CD14-positive monocyte (primary cell): ENCODE results near the gene TXNDC11. TPM values are rescaled to one million over a fixed set of nuclear protein-coding genes. Genes with fewer than 3 reads are reported as not detected.

ENCODE experiments used
- DNase-seq, 3 donors: peaks; one replicate each; pipeline ENCODE4 v3.0.0-alpha.2; 2011 to 2022
- H2AFZ ChIP-seq: 2 replicates; pipeline ENCODE4 v1.6.0; 2012; ENCODE audit warnings: mild to moderate bottlenecking, low read depth, low read length, inconsistent platforms; ENCODE audit not compliant: insufficient read depth, poor library complexity, severe bottlenecking
- H3K27ac ChIP-seq, 2 donors: 1 replicate in 1 of 2; 2 replicates in 1 of 2; pipeline ENCODE4 v1.5.1; 2012 to 2013; ENCODE audit warnings: low read length in 2 of 2, control low read depth in 1 of 2, inconsistent platforms in 1 of 2, low read depth in 1 of 2, mild to moderate bottlenecking in 1 of 2
- H3K27me3 ChIP-seq, 2 donors: one replicate each; pipeline versions ENCODE4 v1.6.0 to v1.6.1; 2011 to 2013; ENCODE audit warnings: low read length in 2 of 2; ENCODE audit not compliant: control insufficient read depth in 2 of 2, insufficient read depth in 2 of 2
- H3K36me3 ChIP-seq, 2 donors: replicated peaks in 1 of 2; 1 replicate in 1 of 2; 2 replicates in 1 of 2; pipeline versions ENCODE4 v1.5.1 to v1.6.1; 2012 to 2013; ENCODE audit warnings: low read length in 2 of 2, control low read depth in 1 of 2, inconsistent platforms in 1 of 2, mild to moderate bottlenecking in 1 of 2; ENCODE audit not compliant: insufficient read depth in 2 of 2, control insufficient read depth in 1 of 2
- H3K4me1 ChIP-seq, 2 donors: 1 replicate in 1 of 2; 2 replicates in 1 of 2; pipeline versions ENCODE4 v1.5.1 to v1.6.1; 2012 to 2013; ENCODE audit warnings: low read length in 2 of 2, control low read depth in 1 of 2, inconsistent platforms in 1 of 2, mild to moderate bottlenecking in 1 of 2, moderate library complexity in 1 of 2; ENCODE audit not compliant: insufficient read depth in 2 of 2, control insufficient read depth in 1 of 2
- H3K4me2 ChIP-seq: replicated peaks from 2 replicates; pipeline ENCODE3; 2012; ENCODE audit warnings: low read length, moderate library complexity, mild to moderate bottlenecking; ENCODE audit not compliant: poor library complexity, severe bottlenecking; ENCODE audit errors: extremely low read depth
- H3K4me3 ChIP-seq, 3 experiments: fragments of 200-600 bp in 1 of 3; sonication (generic) in 1 of 3; replicated peaks in 1 of 3; 1 replicate in 2 of 3; 2 replicates in 1 of 3; pipeline ENCODE4 v1.5.1; 2011 to 2013; ENCODE audit warnings: low read length in 3 of 3, mild to moderate bottlenecking in 3 of 3, control low read depth in 2 of 3, low read depth in 2 of 3, inconsistent platforms in 1 of 3, moderate library complexity in 1 of 3
- H3K79me2 ChIP-seq: 2 replicates; pipeline ENCODE4 v1.6.0; 2012; ENCODE audit warnings: mild to moderate bottlenecking, control low read depth, inconsistent platforms, low read length, moderate library complexity; ENCODE audit not compliant: insufficient read depth
- H3K9ac ChIP-seq: 2 replicates; pipeline ENCODE4 v1.6.0; 2017; ENCODE audit warnings: low read length, mild to moderate bottlenecking; ENCODE audit not compliant: insufficient read depth, poor library complexity, severe bottlenecking
- H3K9me3 ChIP-seq, 2 donors: replicated peaks in 1 of 2; 1 replicate in 1 of 2; 2 replicates in 1 of 2; pipeline versions ENCODE4 v1.5.1 to v1.6.1; 2012 to 2013; ENCODE audit warnings: low read length in 2 of 2, control low read depth in 1 of 2; ENCODE audit not compliant: control insufficient read depth in 1 of 2, insufficient read depth in 1 of 2
- H4K20me1 ChIP-seq: 2 replicates; pipeline ENCODE4 v1.6.0; 2012; ENCODE audit warnings: mild to moderate bottlenecking, low read length, control low read depth, moderate library complexity; ENCODE audit not compliant: insufficient read depth
- H3K27ac Mint-ChIP-seq, 7 donors: one replicate each; pipeline ENCODE4 v1.8.0; 2020; ENCODE audit warnings: mild to moderate bottlenecking in 7 of 7, mixed read lengths in 7 of 7, moderate library complexity in 6 of 7, inconsistent platforms in 2 of 7
- H3K27me3 Mint-ChIP-seq, 3 donors: one replicate each; pipeline ENCODE4 v1.8.0; 2021 to 2022; ENCODE audit warnings: low read depth in 3 of 3, mild to moderate bottlenecking in 3 of 3, mixed read lengths in 3 of 3, moderate library complexity in 3 of 3, inconsistent platforms in 1 of 3
- H3K36me3 Mint-ChIP-seq, 2 donors: one replicate each; pipeline ENCODE4 v1.8.0; 2020; ENCODE audit warnings: mixed read lengths in 2 of 2, inconsistent platforms in 1 of 2, mild to moderate bottlenecking in 1 of 2
- H3K4me1 Mint-ChIP-seq: one replicate; pipeline ENCODE4 v1.8.0; 2020; ENCODE audit warnings: mild to moderate bottlenecking, mixed read lengths
- H3K4me3 Mint-ChIP-seq, 2 donors: one replicate each; pipeline ENCODE4 v1.8.0; 2020; ENCODE audit warnings: mild to moderate bottlenecking in 2 of 2, mixed read lengths in 2 of 2, moderate library complexity in 1 of 2
- H3K9me3 Mint-ChIP-seq, 7 donors: one replicate each; pipeline ENCODE4 v1.8.0; 2020 to 2022; ENCODE audit warnings: mixed read lengths in 7 of 7, mild to moderate bottlenecking in 6 of 7, moderate library complexity in 6 of 7, inconsistent platforms in 2 of 7
- CTCF ChIP-seq: fragments of 200-600 bp; IDR thresholded peaks from one replicate; pipeline ENCODE4 v1.8.0; 2022; ENCODE audit warnings: antibody characterized with exemption, mild to moderate bottlenecking
- WGBS: methylation state at CpG from one replicate; pipeline ENCODE4 v1.1.5; 2013; ENCODE audit warnings: missing lambda C conversion rate; ENCODE audit not compliant: insufficient coverage; 5-methylcytosine and 5-hydroxymethylcytosine counted together
- intact Hi-C, 2 donors: fragments of 100-400 bp; cut with micrococcal nuclease; formaldehyde crosslinking; loops; one replicate each; pipeline versions ENCODE4 v1.15.0 to v1.15.1; 2023
- polyA plus RNA-seq, 3 donors: library from polyadenylated mRNA; depleted of rRNA in 1 of 3; unstranded in 2 of 3; stranded (reverse) in 1 of 3; fragments of 300-500 nt in 2 of 3; fragments of >200 nt in 1 of 3; fragmentation: Illumina TruSeq in 2 of 3; gene quantifications; 1 replicate in 2 of 3; 2 replicates in 1 of 3; pipeline ENCODE4 v1.2.3, GENCODE V29; 2012 to 2021

Gene TXNDC11
- polyA plus RNA-seq, 3 donors: 32.9 to 60.0 (median 40.6) TPM

- no peak overlapping the region for H3K4me2 ChIP-seq
- WGBS: no CpG with 5 or more reads among the region's 5 CpGs
- Mint-ChIP-seq H3K4me1 (peaks cover 3% of the 10 kb centered on the region), H3K27me3 (no peaks in the 10 kb centered on the region), H3K4me3 (no peak overlapping the region), H3K27ac (peak overlapping the region in 4 of 7 donors; percentile 17 to 53 (median 24)), H3K36me3 (peaks cover 67 to 90% of the 10 kb centered on the region in 2 donors), H3K9me3 (no peaks in the 10 kb centered on the region)
- no peak overlapping the region for H2AFZ ChIP-seq
- H3K9me3 ChIP-seq: no peaks in the 10 kb centered on the region
- H3K27me3 ChIP-seq: no peaks in the 10 kb centered on the region
- no peaks in the 10 kb centered on the region for H3K4me1 ChIP-seq
- H3K79me2 ChIP-seq: peaks cover 21% of the 10 kb centered on the region
- intact Hi-C loops: loop anchor here (5.0 to 10.0 kb wide), 2 partner anchors 321 to 753 kb away; no protein-coding TSS in a partner anchor
- no peak overlapping the region for H3K27ac ChIP-seq
- peaks cover 54 to 89% of the 10 kb centered on the region in 2 donors for H3K36me3 ChIP-seq
- DNase-seq: no peak
- H4K20me1 ChIP-seq: peaks cover 48% of the 10 kb centered on the region
- no peak for TF ChIP-seq CTCF
- H3K4me3 ChIP-seq: no peak overlapping the region
- H3K9ac ChIP-seq: no peak overlapping the region
Measured at GRCh38 chr16:11717811-11718210, 24.8 kb downstream of the TXNDC11 start.

GRCh38 chr16:11716336-11716735 lies 26.3 kb downstream of the TXNDC11 start:
- intact Hi-C loops: loop anchor here (5.0 to 10.0 kb wide), 2 partner anchors 319 to 752 kb away; no protein-coding TSS in a partner anchor
- Histone ChIP-seq H3K9ac (no peak overlapping the region), H3K9me3 (no peaks in the 10 kb centered on the region), H3K79me2 (peaks cover 28% of the 10 kb centered on the region), H4K20me1 (peaks cover 46% of the 10 kb centered on the region), H3K27me3 (no peaks in the 10 kb centered on the region), H3K4me3 (no peak overlapping the region), H3K27ac (no peak overlapping the region), H3K4me2 (no peak overlapping the region), H3K36me3 (peaks cover 51 to 89% of the 10 kb centered on the region in 2 donors), H2AFZ (no peak overlapping the region), H3K4me1 (no peaks in the 10 kb centered on the region)
- H3K4me3 Mint-ChIP-seq: no peak overlapping the region
- peaks cover 3% of the 10 kb centered on the region for H3K4me1 Mint-ChIP-seq
- peak overlapping the region in 2 of 7 donors; percentile 1 to 19 for H3K27ac Mint-ChIP-seq
- peaks cover 0 to 2% (median 0%) of the 10 kb centered on the region in 3 donors for H3K27me3 Mint-ChIP-seq
- TF ChIP-seq CTCF: no peak
- no peaks in the 10 kb centered on the region for H3K9me3 Mint-ChIP-seq
- H3K36me3 Mint-ChIP-seq: peaks cover 69 to 89% of the 10 kb centered on the region in 2 donors
- DNase-seq: no peak
